IPS DF 6.9 (cell line): ENCODE measurements around the gene AAMP.

ENCODE experiments used
- DNase-seq: peaks from one replicate; pipeline ENCODE4 v3.0.0-alpha.2; 2013; ENCODE audit warnings: low read depth, low spot score
- H3K27ac ChIP-seq: one replicate; pipeline ENCODE4 v1.5.1; 2013; ENCODE audit warnings: low read length, control low read depth
- H3K27me3 ChIP-seq: 2 replicates; pipeline ENCODE4 v1.6.1; 2013; ENCODE audit warnings: mild to moderate bottlenecking, low read length; ENCODE audit not compliant: control insufficient read depth, insufficient read depth
- H3K36me3 ChIP-seq: 2 replicates; pipeline ENCODE4 v1.6.1; 2013; ENCODE audit warnings: low read length; ENCODE audit not compliant: control insufficient read depth, insufficient read depth
- H3K4me1 ChIP-seq: 2 replicates; pipeline ENCODE4 v1.6.1; 2013; ENCODE audit warnings: low read length; ENCODE audit not compliant: control insufficient read depth, insufficient read depth
- H3K4me3 ChIP-seq: 2 replicates; pipeline ENCODE4 v1.5.1; 2013; ENCODE audit warnings: mild to moderate bottlenecking, low read length
- H3K9me3 ChIP-seq: 2 replicates; pipeline ENCODE4 v1.6.1; 2013; ENCODE audit warnings: low read length, inconsistent platforms; ENCODE audit not compliant: control insufficient read depth, insufficient read depth
- WGBS: extraction: QIAGEN DNeasy Blood & Tissue Kit; methylation state at CpG from one replicate; pipeline ENCODE4 v1.1.7; 2013; ENCODE audit warnings: mixed read lengths, missing lambda C conversion rate; ENCODE audit not compliant: insufficient read length, insufficient coverage; 5-methylcytosine and 5-hydroxymethylcytosine counted together

The AAMP gene

GRCh38 chr2:218221000-218221399 lies 48.9 kb downstream of the AAMP start:
- H3K27ac ChIP-seq, result no peak overlapping the region
- H3K27me3 ChIP-seq, result no peaks in the 10 kb centered on the region
- WGBS, result no CpG with 5 or more reads among the region's 5 CpGs
- H3K9me3 ChIP-seq, result no peaks in the 10 kb centered on the region
- DNase-seq, result no peak
- no peak overlapping the region for H3K4me3 ChIP-seq
- 0 out of 2 replicates have a peak, but pooled peaks cover 2% of the 10 kb centered on the region for H3K4me1 ChIP-seq
- no peaks in the 10 kb centered on the region; the same call in 1 of the 2 replicates for H3K36me3 ChIP-seq

GRCh38 chr2:218219934-218220333 lies 50.0 kb downstream of the AAMP start:
- no peaks in the 10 kb centered on the region for H3K27me3 ChIP-seq
- 0 out of 2 replicates have a peak, but pooled peaks cover 2% of the 10 kb centered on the region for H3K4me1 ChIP-seq
- DNase-seq, result no peak
- no CpG with 5 or more reads among the region's 2 CpGs for WGBS
- no peaks in the 10 kb centered on the region for H3K9me3 ChIP-seq
- H3K27ac ChIP-seq, result no peak overlapping the region
- H3K36me3 ChIP-seq, result no peaks in the 10 kb centered on the region; the same call in 1 of the 2 replicates
- no peak overlapping the region for H3K4me3 ChIP-seq

- Histone ChIP-seq H3K36me3 (no peaks in the 10 kb centered on the region; the same call in 1 of the 2 replicates), H3K9me3 (no peaks in the 10 kb centered on the region), H3K27ac (no peak overlapping the region), H3K27me3 (no peaks in the 10 kb centered on the region), H3K4me3 (peak overlapping the region; percentile 66; the same call in 1 of the 2 replicates), H3K4me1 (0 out of 2 replicates have a peak, but pooled peaks cover 2% of the 10 kb centered on the region)
- DNase-seq, result no peak
- WGBS, result no CpG with 5 or more reads among the region's 4 CpGs
Observed at GRCh38 chr2:218218268-218219185, 51.4 kb downstream of the AAMP start.

GRCh38 chr2:218217360-218218267 lies 52.3 kb downstream of the AAMP start:
- no peaks in the 10 kb centered on the region for H3K27me3 ChIP-seq
- WGBS, result no CpG with 5 or more reads among the region's 47 CpGs
- H3K36me3 ChIP-seq, result no peaks in the 10 kb centered on the region
- peak overlapping the region; percentile 66 for H3K4me3 ChIP-seq
- H3K4me1 ChIP-seq, result 0 out of 2 replicates have a peak, but pooled peaks cover 2% of the 10 kb centered on the region
- H3K9me3 ChIP-seq, result no peaks in the 10 kb centered on the region
- DNase-seq, result no peak
- H3K27ac ChIP-seq, result no peak overlapping the region

- DNase-seq, result peak; percentile 54
- no peaks in the 10 kb centered on the region for H3K36me3 ChIP-seq
- WGBS, result no CpG with 5 or more reads among the region's 60 CpGs
- H3K27ac ChIP-seq, result no peak within 1 kb of the TSS
- H3K4me1 ChIP-seq, result 0 out of 2 replicates have a peak, but pooled peaks cover 2% of the 10 kb centered on the region
- no peaks in the 10 kb centered on the region for H3K27me3 ChIP-seq
- peak within 1 kb of the TSS; percentile 66 for H3K4me3 ChIP-seq
- no peaks in the 10 kb centered on the region for H3K9me3 ChIP-seq
Observed at GRCh38 chr2:218216674-218217359, 53.1 kb downstream of the AAMP start, which contains the start of gene ARPC2. TSS of gene ARPC2 (plus strand) at chr2:218217189. CDS start at chr2:218217471, 282 bp downstream.

- DNase-seq, result no peak
- no peak overlapping the region for H3K27ac ChIP-seq
- 0 out of 2 replicates have a peak, but pooled peaks cover 2% of the 10 kb centered on the region for H3K4me1 ChIP-seq
- H3K9me3 ChIP-seq, result no peaks in the 10 kb centered on the region
- no peaks in the 10 kb centered on the region for H3K27me3 ChIP-seq
- no peaks in the 10 kb centered on the region for H3K36me3 ChIP-seq
- H3K4me3 ChIP-seq, result peak overlapping the region; percentile 66; the same call in 1 of the 2 replicates
- WGBS, result no CpG with 5 or more reads among the region's 9 CpGs
Observed at GRCh38 chr2:218216336-218216673, 53.6 kb downstream of the AAMP start.
